AG09319 (cell line): ENCODE measurements around the gene TEX14.
"Not testable (repeated sequence)": the region's sequence is repeated elsewhere in the genome, so short reads cannot be mapped to it uniquely, and the experiment has no call there.

Experiments
- DNase-seq: peaks from one replicate; pipeline ENCODE4 v3.0.0-alpha.2; 2010; ENCODE audit warnings: low read depth; ENCODE audit errors: extremely low read depth
- TF ChIP-seq, protein P1 (sequence below): IDR thresholded peaks from 2 replicates; pipeline ENCODE4 v1.5.1; 2011; ENCODE audit warnings: low read depth, mild to moderate bottlenecking, inconsistent platforms, low read length, moderate library complexity

Gene TEX14

DNA sequence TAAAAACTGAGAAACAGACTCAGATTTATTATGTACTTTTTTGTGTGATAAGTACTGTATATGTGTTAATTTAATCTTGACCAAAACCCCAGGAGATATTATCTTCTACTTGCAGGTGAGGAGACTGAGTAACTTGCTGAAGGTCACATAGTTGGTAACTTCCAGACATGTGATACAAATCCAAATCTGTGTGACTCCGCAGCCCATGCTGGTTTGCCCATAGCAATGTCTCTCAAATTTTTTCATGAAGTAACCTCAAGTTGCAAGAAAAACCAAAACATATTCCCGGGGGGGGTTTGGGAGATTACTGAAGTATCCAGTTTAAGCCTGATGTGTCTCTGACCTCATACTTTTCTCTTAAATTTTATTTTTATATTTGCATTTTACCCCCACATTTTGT, 3.3 kb downstream of the TEX14 start:
- TF ChIP-seq, protein P1, sequence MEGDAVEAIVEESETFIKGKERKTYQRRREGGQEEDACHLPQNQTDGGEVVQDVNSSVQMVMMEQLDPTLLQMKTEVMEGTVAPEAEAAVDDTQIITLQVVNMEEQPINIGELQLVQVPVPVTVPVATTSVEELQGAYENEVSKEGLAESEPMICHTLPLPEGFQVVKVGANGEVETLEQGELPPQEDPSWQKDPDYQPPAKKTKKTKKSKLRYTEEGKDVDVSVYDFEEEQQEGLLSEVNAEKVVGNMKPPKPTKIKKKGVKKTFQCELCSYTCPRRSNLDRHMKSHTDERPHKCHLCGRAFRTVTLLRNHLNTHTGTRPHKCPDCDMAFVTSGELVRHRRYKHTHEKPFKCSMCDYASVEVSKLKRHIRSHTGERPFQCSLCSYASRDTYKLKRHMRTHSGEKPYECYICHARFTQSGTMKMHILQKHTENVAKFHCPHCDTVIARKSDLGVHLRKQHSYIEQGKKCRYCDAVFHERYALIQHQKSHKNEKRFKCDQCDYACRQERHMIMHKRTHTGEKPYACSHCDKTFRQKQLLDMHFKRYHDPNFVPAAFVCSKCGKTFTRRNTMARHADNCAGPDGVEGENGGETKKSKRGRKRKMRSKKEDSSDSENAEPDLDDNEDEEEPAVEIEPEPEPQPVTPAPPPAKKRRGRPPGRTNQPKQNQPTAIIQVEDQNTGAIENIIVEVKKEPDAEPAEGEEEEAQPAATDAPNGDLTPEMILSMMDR = no peak
- no peak for DNase-seq

- no peak for DNase-seq
- TF ChIP-seq, protein P1 = no peak
Measured at GRCh38 chr17:58686980-58687379, 4.9 kb downstream of the TEX14 start.

GRCh38 chr17:58684462-58684861, 7.4 kb downstream of the TEX14 start:
- not testable (repeated sequence) for DNase-seq

DNA sequence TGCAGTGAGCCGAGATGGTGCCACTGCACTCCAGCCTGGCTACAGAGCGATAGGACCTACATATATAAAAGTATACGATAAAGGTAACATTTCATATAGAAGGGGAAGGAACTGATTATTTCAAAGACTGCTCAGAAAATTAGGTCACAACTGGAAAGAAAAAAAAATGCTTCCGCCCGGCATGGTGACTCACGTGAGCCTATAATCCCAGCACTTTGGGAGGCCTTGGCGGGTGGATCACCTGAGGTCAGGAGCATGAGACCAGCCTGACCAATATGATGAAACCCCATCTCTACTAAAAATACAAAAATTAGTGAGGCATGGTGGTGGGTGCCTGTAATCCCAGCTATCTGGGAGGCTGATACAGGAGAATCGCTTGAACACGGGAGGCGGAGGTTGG, 7.8 kb downstream of the TEX14 start:
- TF ChIP-seq, protein P1 = no peak
- DNase-seq = no peak

GRCh38 chr17:58680038-58680369, 11.8 kb downstream of the TEX14 start:
- no peak for DNase-seq
- TF ChIP-seq, protein P1 = no peak

GRCh38 chr17:58679263-58680037, 12.4 kb downstream of the TEX14 start:
- no peak for DNase-seq
- TF ChIP-seq, protein P1 = no peak

- DNase-seq = not testable (repeated sequence)
Measured at GRCh38 chr17:58678287-58678686, 13.6 kb downstream of the TEX14 start.

- TF ChIP-seq, protein P1 = no peak
Measured at GRCh38 chr17:58677194-58677880, 14.5 kb downstream of the TEX14 start.

More at GRCh38 chr17:58677194-58677880, 14.5 kb downstream of the TEX14 start:
- DNase-seq = no peak
